ENCODE data around the gene ZNF81. TPM values are rescaled to one million over a fixed set of nuclear protein-coding genes. Genes with fewer than 3 reads are reported as not detected.

The ZNF81 gene
- total and polyA plus RNA-seq, 2 donors (not counting 1 experiment from before 2014, with no cell fraction given), result 3.5 to 5.4 TPM

GRCh38 chrX:47885501-47885900, 48.8 kb downstream of the ZNF81 start:
- no peak overlapping the region for H3K4me2 ChIP-seq (ENCODE audit: extremely low read depth, insufficient read depth, low read length)
- no peak overlapping the region for H3K9ac ChIP-seq (ENCODE audit: insufficient read depth, low read length)
- H3K4me1 ChIP-seq (ENCODE audit: control insufficient read depth, extremely low read depth, insufficient read depth, low read length), result no peaks in the 10 kb centered on the region
- no peaks in the 10 kb centered on the region for H3K36me3 ChIP-seq (ENCODE audit: control insufficient read depth, insufficient read depth, low read length)
- no peaks in the 10 kb centered on the region for H3K79me2 ChIP-seq (ENCODE audit: control insufficient read depth, insufficient read depth, low read length)
- H3K9me3 ChIP-seq (ENCODE audit: control insufficient read depth, insufficient read depth, low read depth, low read length), result no peaks in the 10 kb centered on the region
- no peak overlapping the region for H3K4me3 ChIP-seq (replicated peaks in 1 of 4; ENCODE audit: control extremely low read depth in 1 of 4, insufficient read depth in 1 of 4, low read depth in 3 of 4, low read length in 4 of 4)
- no peak for TF ChIP-seq CTCF (conservative IDR thresholded peaks at IDR 0.05 in 1 of 2, IDR thresholded peaks at IDR 0.05 in 1 of 2; ENCODE audit: low read depth in 1 of 2, low read length in 2 of 2)
- no peak for TF ChIP-seq EZH2 (IDR thresholded peaks at IDR 0.05; ENCODE audit: low read length, missing control alignments)
- no peak for DNase-seq (ENCODE audit: low read depth in 2 of 2)
- H2AFZ ChIP-seq (ENCODE audit: low read length), result no peak overlapping the region
- no peaks in the 10 kb centered on the region for H4K20me1 ChIP-seq (ENCODE audit: control insufficient read depth, extremely low read depth, insufficient read depth, low read length)
- H3K27me3 ChIP-seq (ENCODE audit: control insufficient read depth, insufficient read depth, low read length), result no peaks in the 10 kb centered on the region
- H3K27ac ChIP-seq (ENCODE audit: insufficient read depth, low read length), result no peak overlapping the region

GRCh38 chrX:47898024-47898423, 61.3 kb downstream of the ZNF81 start:
- Histone ChIP-seq H3K9me3 (ENCODE audit: control insufficient read depth, insufficient read depth, low read depth, low read length) (no peaks in the 10 kb centered on the region), H3K9ac (ENCODE audit: insufficient read depth, low read length) (no peak overlapping the region), H3K4me1 (ENCODE audit: control insufficient read depth, extremely low read depth, insufficient read depth, low read length) (no peaks in the 10 kb centered on the region), H3K36me3 (ENCODE audit: control insufficient read depth, insufficient read depth, low read length) (no peaks in the 10 kb centered on the region), H3K4me3 (replicated peaks in 1 of 4; ENCODE audit: control extremely low read depth in 1 of 4, insufficient read depth in 1 of 4, low read depth in 3 of 4, low read length in 4 of 4) (no peak overlapping the region), H3K27ac (ENCODE audit: insufficient read depth, low read length) (no peak overlapping the region), H3K4me2 (ENCODE audit: extremely low read depth, insufficient read depth, low read length) (no peak overlapping the region), H2AFZ (ENCODE audit: low read length) (no peak overlapping the region), H3K79me2 (ENCODE audit: control insufficient read depth, insufficient read depth, low read length) (no peaks in the 10 kb centered on the region), H4K20me1 (ENCODE audit: control insufficient read depth, extremely low read depth, insufficient read depth, low read length) (no peaks in the 10 kb centered on the region), H3K27me3 (ENCODE audit: control insufficient read depth, insufficient read depth, low read length) (no peaks in the 10 kb centered on the region)
- DNase-seq (ENCODE audit: low read depth in 2 of 2), result no peak
- no peak for TF ChIP-seq EZH2 (IDR thresholded peaks at IDR 0.05; ENCODE audit: low read length, missing control alignments)
- no peak for TF ChIP-seq CTCF (conservative IDR thresholded peaks at IDR 0.05 in 1 of 2, IDR thresholded peaks at IDR 0.05 in 1 of 2; ENCODE audit: low read depth in 1 of 2, low read length in 2 of 2)

- Histone ChIP-seq H3K4me2 (ENCODE audit: extremely low read depth, insufficient read depth, low read length) (no peak overlapping the region), H3K27ac (ENCODE audit: insufficient read depth, low read length) (no peak overlapping the region), H3K79me2 (ENCODE audit: control insufficient read depth, insufficient read depth, low read length) (no peaks in the 10 kb centered on the region), H3K9ac (ENCODE audit: insufficient read depth, low read length) (no peak overlapping the region), H3K27me3 (ENCODE audit: control insufficient read depth, insufficient read depth, low read length) (no peaks in the 10 kb centered on the region), H3K9me3 (ENCODE audit: control insufficient read depth, insufficient read depth, low read depth, low read length) (no peaks in the 10 kb centered on the region), H2AFZ (ENCODE audit: low read length) (no peak overlapping the region), H4K20me1 (ENCODE audit: control insufficient read depth, extremely low read depth, insufficient read depth, low read length) (no peaks in the 10 kb centered on the region), H3K4me1 (ENCODE audit: control insufficient read depth, extremely low read depth, insufficient read depth, low read length) (no peaks in the 10 kb centered on the region), H3K36me3 (ENCODE audit: control insufficient read depth, insufficient read depth, low read length) (no peaks in the 10 kb centered on the region), H3K4me3 (replicated peaks in 1 of 4; ENCODE audit: control extremely low read depth in 1 of 4, insufficient read depth in 1 of 4, low read depth in 3 of 4, low read length in 4 of 4) (no peak overlapping the region)
- no peak for DNase-seq (ENCODE audit: low read depth in 2 of 2)
- no peak for TF ChIP-seq EZH2 (IDR thresholded peaks at IDR 0.05; ENCODE audit: low read length, missing control alignments)
- TF ChIP-seq CTCF (conservative IDR thresholded peaks at IDR 0.05 in 1 of 2, IDR thresholded peaks at IDR 0.05 in 1 of 2; ENCODE audit: low read depth in 1 of 2, low read length in 2 of 2), result no peak
Observed at GRCh38 chrX:47900833-47901232, 64.1 kb downstream of the ZNF81 start.

Data from fibroblast of lung (primary cell).